Mesenchymal stem cell (in vitro differentiated cells and primary cell): ENCODE data around the gene MTERF2.

Experiments
- DNase-seq: peaks from one replicate; pipeline ENCODE4 v3.0.0-alpha.2; 2013
- H2AFZ ChIP-seq: one replicate; pipeline ENCODE4 v1.6.1; 2013; ENCODE audit warnings: low read depth, mild to moderate bottlenecking, control low read depth, inconsistent platforms, low read length, moderate library complexity
- H2AK5ac ChIP-seq: 2 replicates; pipeline ENCODE4 v1.6.1; 2013; ENCODE audit warnings: low read length, moderate library complexity, mild to moderate bottlenecking, inconsistent platforms; ENCODE audit not compliant: severe bottlenecking
- H2BK120ac ChIP-seq: one replicate; pipeline ENCODE4 v1.6.1; 2013; ENCODE audit warnings: low read depth, mild to moderate bottlenecking, inconsistent platforms, low read length, moderate library complexity
- H2BK12ac ChIP-seq, 2 experiments: one replicate each; pipeline ENCODE4 v1.6.1; 2013; ENCODE audit warnings: inconsistent platforms in 2 of 2, low read length in 2 of 2, mild to moderate bottlenecking in 2 of 2, moderate library complexity in 2 of 2, control low read depth in 1 of 2
- H2BK15ac ChIP-seq: one replicate; pipeline ENCODE4 v1.6.1; 2013; ENCODE audit warnings: mild to moderate bottlenecking, low read depth, inconsistent platforms; ENCODE audit not compliant: poor library complexity, severe bottlenecking
- H2BK5ac ChIP-seq: 2 replicates; pipeline ENCODE4 v1.6.1; 2013; ENCODE audit warnings: low read depth, mild to moderate bottlenecking, low read length, control low read depth, inconsistent platforms; ENCODE audit not compliant: poor library complexity, severe bottlenecking
- H3K14ac ChIP-seq, 2 experiments: one replicate each; pipeline ENCODE4 v1.6.1; 2013; ENCODE audit warnings: inconsistent platforms in 2 of 2, low read length in 2 of 2, control low read depth in 1 of 2, mild to moderate bottlenecking in 1 of 2, moderate library complexity in 1 of 2
- H3K18ac ChIP-seq, 2 experiments: one replicate each; pipeline ENCODE4 v1.6.1; 2013; ENCODE audit warnings: inconsistent platforms in 2 of 2, low read length in 2 of 2, control low read depth in 1 of 2, low read depth in 1 of 2, mild to moderate bottlenecking in 1 of 2
- H3K23ac ChIP-seq, 2 experiments: one replicate each; pipeline ENCODE4 v1.6.1; 2013; ENCODE audit warnings: inconsistent platforms in 2 of 2, low read length in 2 of 2, mild to moderate bottlenecking in 2 of 2, moderate library complexity in 2 of 2, control low read depth in 1 of 2
- H3K27ac ChIP-seq: 2 replicates; pipeline ENCODE4 v1.5.1; 2013; ENCODE audit warnings: mild to moderate bottlenecking, moderate library complexity, low read length, control low read depth, inconsistent platforms; ENCODE audit not compliant: poor library complexity, severe bottlenecking
- H3K27me3 ChIP-seq, 2 experiments: 2 replicates each; pipeline versions ENCODE4 v1.6.1 to v1.7.0; 2013; ENCODE audit warnings: low read length in 2 of 2, mild to moderate bottlenecking in 2 of 2, moderate library complexity in 2 of 2, control low read depth in 1 of 2, inconsistent platforms in 1 of 2; ENCODE audit not compliant: control insufficient read depth in 1 of 2, insufficient read depth in 1 of 2
- H3K36me3 ChIP-seq, 2 experiments: 2 replicates each; pipeline versions ENCODE4 v1.6.1 to v1.7.0; 2013; ENCODE audit warnings: low read length in 2 of 2, control low read depth in 1 of 2, inconsistent platforms in 1 of 2, low read depth in 1 of 2, mild to moderate bottlenecking in 1 of 2; ENCODE audit not compliant: insufficient read depth in 2 of 2, control insufficient read depth in 1 of 2
- H3K4ac ChIP-seq, 2 experiments: one replicate each; pipeline ENCODE4 v1.6.1; 2013; ENCODE audit warnings: inconsistent platforms in 2 of 2, low read length in 2 of 2, mild to moderate bottlenecking in 2 of 2, moderate library complexity in 2 of 2, control low read depth in 1 of 2, low read depth in 1 of 2
- H3K4me1 ChIP-seq: 2 replicates; pipeline ENCODE4 v1.6.1; 2013; ENCODE audit warnings: low read depth, low read length, control low read depth; ENCODE audit not compliant: control insufficient read depth, insufficient read depth
- H3K4me2 ChIP-seq: 2 replicates; pipeline ENCODE4 v1.6.1; 2013; ENCODE audit warnings: low read length, mild to moderate bottlenecking, inconsistent platforms; ENCODE audit not compliant: poor library complexity, severe bottlenecking
- H3K4me3 ChIP-seq, 2 experiments: 2 replicates each; pipeline versions ENCODE4 v1.5.1 to v1.7.0; 2013; ENCODE audit warnings: low read length in 2 of 2, mild to moderate bottlenecking in 2 of 2, control low read depth in 1 of 2, low read depth in 1 of 2; ENCODE audit not compliant: insufficient read depth in 1 of 2
- H3K79me1 ChIP-seq: replicated peaks from 2 replicates; pipeline ENCODE4 v1.6.1; 2013; ENCODE audit warnings: mild to moderate bottlenecking, control low read depth, low read length, inconsistent platforms; ENCODE audit not compliant: poor library complexity, severe bottlenecking
- H3K9ac ChIP-seq: 2 replicates; pipeline ENCODE4 v1.7.0; 2013; ENCODE audit warnings: mild to moderate bottlenecking, low read length, moderate library complexity
- H3K9me3 ChIP-seq: 2 replicates; pipeline ENCODE4 v1.7.0; 2013; ENCODE audit warnings: mild to moderate bottlenecking, low read length; ENCODE audit not compliant: control insufficient read depth
- H4K8ac ChIP-seq: one replicate; pipeline ENCODE4 v1.6.1; 2013; ENCODE audit warnings: inconsistent platforms, mild to moderate bottlenecking, low read length, moderate library complexity
- H4K91ac ChIP-seq: one replicate; pipeline ENCODE4 v1.6.1; 2013; ENCODE audit warnings: mild to moderate bottlenecking, low read length, inconsistent platforms
- WGBS: methylation state at CpG from one replicate; pipeline ENCODE4 v1.1.7; 2013; ENCODE audit warnings: mixed read lengths; 5-methylcytosine and 5-hydroxymethylcytosine counted together

MTERF2 gene

GRCh38 chr12:106956048-106956578 lies 30.8 kb downstream of the MTERF2 start:
- peak overlapping the region; percentile 62 to 100 for H3K14ac ChIP-seq
- DNase-seq: peak; percentile 75
- H3K23ac ChIP-seq: peak overlapping the region in 1 of 2 experiments; percentile 99

GRCh38 chr12:106955377-106956047 lies 31.4 kb downstream of the MTERF2 start, which contains the start of gene TMEM263:
TSS of gene TMEM263 (plus strand) at chr12:106955907. CDS start at chr12:106967117, 11,210 bp downstream.
- peak; percentile 96 for DNase-seq
- Histone ChIP-seq H3K4me2 (peak within 1 kb of the TSS; percentile 78), H3K14ac (peak within 1 kb of the TSS; percentile 62 to 100), H3K4me3 (peak within 1 kb of the TSS; percentile 98 to 99), H3K4ac (peak within 1 kb of the TSS; percentile 100), H3K9ac (peak within 1 kb of the TSS; percentile 100), H3K27me3 (no peaks in the 10 kb centered on the region), H2BK5ac (peak within 1 kb of the TSS; percentile 100), H2BK120ac (peak within 1 kb of the TSS; percentile 100), H3K23ac (peak within 1 kb of the TSS in 1 of 2 experiments; percentile 99), H2AK5ac (peak within 1 kb of the TSS; percentile 91), H2BK12ac (peak within 1 kb of the TSS; percentile 1 to 49), H3K27ac (peak within 1 kb of the TSS; percentile 89), H3K18ac (peak within 1 kb of the TSS; percentile 100), H4K91ac (peak within 1 kb of the TSS; percentile 100), H3K9me3 (no peaks in the 10 kb centered on the region), H2AFZ (peak within 1 kb of the TSS; percentile 80), H4K8ac (peak within 1 kb of the TSS; percentile 97), H3K79me1 (peaks cover 5% of the 10 kb centered on the region), H3K36me3 (peaks cover 0 to 11% of the 10 kb centered on the region in 2 experiments), H3K4me1 (peaks cover 6% of the 10 kb centered on the region), H2BK15ac (peak within 1 kb of the TSS; percentile 69)
- under 1% methylated on average over 35 of the region's 88 CpGs for WGBS

More at GRCh38 chr12:106956048-106956578, 30.8 kb downstream of the MTERF2 start:
- Histone ChIP-seq H2AK5ac (peak overlapping the region; percentile 91), H2BK15ac (peak overlapping the region; percentile 69), H3K27ac (peak overlapping the region; percentile 89), H2BK5ac (peak overlapping the region; percentile 100), H2BK12ac (peak overlapping the region; percentile 1 to 49), H3K4me1 (peaks cover 8% of the 10 kb centered on the region), H3K18ac (peak overlapping the region; percentile 100), H2BK120ac (peak overlapping the region; percentile 100), H3K4ac (peak overlapping the region; percentile 100), H3K4me2 (peak overlapping the region; percentile 72), H3K4me3 (peak overlapping the region; percentile 98 to 99), H3K9me3 (no peaks in the 10 kb centered on the region), H3K79me1 (peaks cover 5% of the 10 kb centered on the region), H4K8ac (peak overlapping the region; percentile 97), H2AFZ (peak overlapping the region; percentile 77), H3K9ac (peak overlapping the region; percentile 100), H4K91ac (peak overlapping the region; percentile 100), H3K36me3 (peaks cover 3 to 17% of the 10 kb centered on the region in 2 experiments), H3K27me3 (no peaks in the 10 kb centered on the region)
- WGBS: 0% methylated on average over 29 of the region's 34 CpGs

DNA sequence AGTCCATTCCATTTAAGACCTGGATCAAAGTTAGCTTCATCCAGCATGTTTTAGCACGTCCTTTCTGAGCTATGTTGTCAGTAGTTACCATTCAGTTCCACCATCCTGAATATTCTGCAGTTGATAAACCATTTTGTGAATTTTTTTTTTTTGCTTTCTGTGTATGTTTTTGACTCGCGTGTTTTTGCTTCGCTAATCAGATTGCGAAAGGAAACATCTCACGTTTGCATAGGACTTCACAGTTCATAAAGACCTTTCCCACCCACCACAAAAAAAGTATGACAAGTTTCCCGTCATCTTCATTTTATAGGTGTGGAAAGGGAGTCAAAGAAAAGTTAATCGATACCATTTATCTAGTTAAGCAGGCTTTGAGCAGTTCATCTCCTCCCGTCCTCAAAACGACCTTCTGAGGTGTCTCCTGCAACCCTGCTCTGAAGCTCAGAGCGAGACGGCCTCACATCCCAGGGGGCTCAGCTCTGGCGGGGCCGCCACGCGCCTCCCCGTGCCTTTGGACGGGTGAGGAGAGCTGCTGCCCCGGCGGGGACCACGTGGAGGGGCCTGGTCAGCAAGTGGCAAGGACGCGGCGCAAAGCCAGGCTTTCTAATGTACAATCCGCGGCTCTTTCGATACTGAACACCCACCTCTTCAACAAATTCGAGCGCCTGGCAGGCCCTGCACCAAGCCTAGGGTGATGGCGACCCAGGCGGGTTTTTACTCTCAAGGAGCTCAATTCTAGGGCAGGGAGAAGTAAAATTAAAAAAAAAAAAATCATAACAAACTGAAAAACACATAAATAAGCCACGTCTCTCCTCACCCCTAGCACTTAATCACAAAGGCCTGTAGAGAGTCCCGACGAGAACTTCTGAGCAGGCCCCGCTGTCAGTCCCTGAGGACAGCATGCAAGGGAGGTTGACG lies 32.2 kb downstream of the MTERF2 start:
- H2AK5ac ChIP-seq: peak overlapping the region; percentile 9
- no peak overlapping the region for H2BK12ac ChIP-seq
- H2AFZ ChIP-seq: peak overlapping the region; percentile 80
- peak overlapping the region; percentile 78 for H3K4me2 ChIP-seq
- peaks cover 4% of the 10 kb centered on the region for H3K4me1 ChIP-seq
- peak overlapping the region; percentile 100 for H3K9ac ChIP-seq
- H3K23ac ChIP-seq: no peak overlapping the region
- peak overlapping the region in 1 of 2 experiments; percentile 77 for H3K4ac ChIP-seq
- H4K8ac ChIP-seq: peak overlapping the region; percentile 94
- no peak for DNase-seq
- 66% methylated on average over 31 of the region's 36 CpGs for WGBS
- no peaks in the 10 kb centered on the region for H3K9me3 ChIP-seq
- H3K4me3 ChIP-seq: peak overlapping the region; percentile 98 to 99
- peak overlapping the region; percentile 93 for H2BK120ac ChIP-seq
- peaks cover 5% of the 10 kb centered on the region for H3K79me1 ChIP-seq
- H2BK5ac ChIP-seq: no peak overlapping the region
- H3K36me3 ChIP-seq: peaks cover 0 to 5% of the 10 kb centered on the region in 2 experiments
- H3K27ac ChIP-seq: peak overlapping the region; percentile 82
- peak overlapping the region; percentile 84 for H4K91ac ChIP-seq
- no peak overlapping the region for H2BK15ac ChIP-seq
- H3K14ac ChIP-seq: no peak overlapping the region
- peak overlapping the region; percentile 80 to 86 for H3K18ac ChIP-seq
- no peaks in the 10 kb centered on the region for H3K27me3 ChIP-seq
